HL-60 (cell line): ENCODE data around the gene MOB3B.

ENCODE experiments used
- CTCF ChIP-seq: IDR thresholded peaks from one replicate; pipeline ENCODE4 v1.5.1; 2011; ENCODE audit warnings: low read length, control low read depth, inconsistent platforms; ENCODE audit not compliant: insufficient read depth
- GABPA ChIP-seq: IDR thresholded peaks from 2 replicates; pipeline ENCODE4 v1.6.1; 2012; ENCODE audit warnings: low read depth
- POLR2AphosphoS5 ChIP-seq: IDR thresholded peaks from 2 replicates; pipeline ENCODE4 v1.6.1; 2012; ENCODE audit warnings: low read depth
- TF ChIP-seq, protein P1 (sequence below): IDR thresholded peaks from 2 replicates; pipeline ENCODE4 v1.6.1; 2012; ENCODE audit warnings: low read depth; ENCODE audit not compliant: insufficient replicate concordance

DNA sequence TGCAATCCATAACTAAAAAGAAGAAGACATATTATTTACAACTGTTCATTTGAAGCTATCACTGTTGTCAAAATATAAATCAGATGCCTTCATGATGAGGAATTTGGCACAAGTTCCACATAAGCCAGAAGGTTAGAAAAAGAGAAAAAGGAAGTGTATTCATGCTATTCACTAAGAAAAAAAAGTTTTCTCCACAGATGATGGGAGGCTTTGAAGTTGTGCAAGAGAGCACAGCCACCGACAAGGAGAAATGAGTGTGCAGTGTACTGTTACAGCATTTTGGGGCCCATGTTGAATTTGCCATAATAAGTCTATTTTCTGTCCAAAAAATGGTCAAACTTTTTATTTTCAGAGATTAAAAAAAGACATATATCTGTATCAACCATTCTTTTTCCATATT, 38.5 kb downstream of the MOB3B start:
- TF ChIP-seq CTCF (no peak), GABPA (no peak), POLR2AphosphoS5 (no peak)
- TF ChIP-seq, protein P1, sequence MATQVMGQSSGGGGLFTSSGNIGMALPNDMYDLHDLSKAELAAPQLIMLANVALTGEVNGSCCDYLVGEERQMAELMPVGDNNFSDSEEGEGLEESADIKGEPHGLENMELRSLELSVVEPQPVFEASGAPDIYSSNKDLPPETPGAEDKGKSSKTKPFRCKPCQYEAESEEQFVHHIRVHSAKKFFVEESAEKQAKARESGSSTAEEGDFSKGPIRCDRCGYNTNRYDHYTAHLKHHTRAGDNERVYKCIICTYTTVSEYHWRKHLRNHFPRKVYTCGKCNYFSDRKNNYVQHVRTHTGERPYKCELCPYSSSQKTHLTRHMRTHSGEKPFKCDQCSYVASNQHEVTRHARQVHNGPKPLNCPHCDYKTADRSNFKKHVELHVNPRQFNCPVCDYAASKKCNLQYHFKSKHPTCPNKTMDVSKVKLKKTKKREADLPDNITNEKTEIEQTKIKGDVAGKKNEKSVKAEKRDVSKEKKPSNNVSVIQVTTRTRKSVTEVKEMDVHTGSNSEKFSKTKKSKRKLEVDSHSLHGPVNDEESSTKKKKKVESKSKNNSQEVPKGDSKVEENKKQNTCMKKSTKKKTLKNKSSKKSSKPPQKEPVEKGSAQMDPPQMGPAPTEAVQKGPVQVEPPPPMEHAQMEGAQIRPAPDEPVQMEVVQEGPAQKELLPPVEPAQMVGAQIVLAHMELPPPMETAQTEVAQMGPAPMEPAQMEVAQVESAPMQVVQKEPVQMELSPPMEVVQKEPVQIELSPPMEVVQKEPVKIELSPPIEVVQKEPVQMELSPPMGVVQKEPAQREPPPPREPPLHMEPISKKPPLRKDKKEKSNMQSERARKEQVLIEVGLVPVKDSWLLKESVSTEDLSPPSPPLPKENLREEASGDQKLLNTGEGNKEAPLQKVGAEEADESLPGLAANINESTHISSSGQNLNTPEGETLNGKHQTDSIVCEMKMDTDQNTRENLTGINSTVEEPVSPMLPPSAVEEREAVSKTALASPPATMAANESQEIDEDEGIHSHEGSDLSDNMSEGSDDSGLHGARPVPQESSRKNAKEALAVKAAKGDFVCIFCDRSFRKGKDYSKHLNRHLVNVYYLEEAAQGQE = no peak
